Stomach (tissue), 4 donors: Measurements from ENCODE around the gene CYREN.

Source experiments
- POLR2A ChIP-seq, 4 donors: fragments of 450-650 bp; IDR thresholded peaks; one replicate each; pipeline ENCODE4 v1.6.1; 2016; ENCODE audit warnings: antibody characterized with exemption in 4 of 4, control low read depth in 2 of 4, mild to moderate bottlenecking in 1 of 4, moderate library complexity in 1 of 4
- POLR2AphosphoS5 ChIP-seq, 3 donors: sonication (generic); formaldehyde crosslinking; IDR thresholded peaks; one replicate each; pipeline ENCODE4 v1.6.1; 2016; ENCODE audit warnings: antibody characterized with exemption in 3 of 3
- TF ChIP-seq, protein P1 (sequence below), 7 experiments: fragments of 450-650 bp in 4 of 7; fragments of 200-600 bp in 3 of 7; sonication (generic) in 3 of 7; IDR thresholded peaks; one replicate each; pipeline ENCODE4 v1.5.1; 2016 to 2019; ENCODE audit warnings: antibody characterized with exemption in 7 of 7, control low read depth in 2 of 7, mild to moderate bottlenecking in 1 of 7

DNA sequence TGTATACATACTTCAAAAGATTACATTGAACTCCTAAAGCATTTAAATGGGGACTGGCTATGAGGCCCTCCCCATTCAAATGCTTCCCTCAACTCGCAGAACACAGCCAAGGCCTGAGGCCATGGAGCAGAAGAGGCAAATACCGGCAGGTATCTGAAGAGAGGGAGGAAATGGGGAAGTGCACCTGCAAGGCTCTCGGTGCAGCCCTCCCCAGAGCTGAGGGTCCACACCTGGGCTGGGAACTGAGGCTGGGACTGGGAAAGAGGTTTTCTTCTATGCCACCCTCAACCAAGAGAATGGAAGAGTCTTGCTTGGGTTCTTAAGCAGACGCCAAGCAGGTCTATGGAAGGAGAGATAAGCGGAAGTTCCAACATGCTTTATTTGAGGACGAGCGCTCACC lies 13.0 kb upstream of the CYREN start:
- TF ChIP-seq, protein P1, sequence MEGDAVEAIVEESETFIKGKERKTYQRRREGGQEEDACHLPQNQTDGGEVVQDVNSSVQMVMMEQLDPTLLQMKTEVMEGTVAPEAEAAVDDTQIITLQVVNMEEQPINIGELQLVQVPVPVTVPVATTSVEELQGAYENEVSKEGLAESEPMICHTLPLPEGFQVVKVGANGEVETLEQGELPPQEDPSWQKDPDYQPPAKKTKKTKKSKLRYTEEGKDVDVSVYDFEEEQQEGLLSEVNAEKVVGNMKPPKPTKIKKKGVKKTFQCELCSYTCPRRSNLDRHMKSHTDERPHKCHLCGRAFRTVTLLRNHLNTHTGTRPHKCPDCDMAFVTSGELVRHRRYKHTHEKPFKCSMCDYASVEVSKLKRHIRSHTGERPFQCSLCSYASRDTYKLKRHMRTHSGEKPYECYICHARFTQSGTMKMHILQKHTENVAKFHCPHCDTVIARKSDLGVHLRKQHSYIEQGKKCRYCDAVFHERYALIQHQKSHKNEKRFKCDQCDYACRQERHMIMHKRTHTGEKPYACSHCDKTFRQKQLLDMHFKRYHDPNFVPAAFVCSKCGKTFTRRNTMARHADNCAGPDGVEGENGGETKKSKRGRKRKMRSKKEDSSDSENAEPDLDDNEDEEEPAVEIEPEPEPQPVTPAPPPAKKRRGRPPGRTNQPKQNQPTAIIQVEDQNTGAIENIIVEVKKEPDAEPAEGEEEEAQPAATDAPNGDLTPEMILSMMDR (IDR thresholded peaks at IDR 0.05), result no peak
- TF ChIP-seq POLR2A (IDR thresholded peaks at IDR 0.05) (no peak), POLR2AphosphoS5 (IDR thresholded peaks at IDR 0.05) (no peak)
